H9 (cell line): Measurements from ENCODE around the gene DGKB. TPM values are rescaled to one million over a fixed set of nuclear protein-coding genes. Genes with fewer than 3 reads are reported as not detected.

Experiments
- DNase-seq: peaks from one replicate; pipeline ENCODE4 v3.0.0-alpha.2; 2017
- H2AFZ ChIP-seq: one replicate; pipeline ENCODE4 v1.6.1; 2013; ENCODE audit warnings: mild to moderate bottlenecking, low read length, control low read depth, moderate library complexity
- H2AK5ac ChIP-seq: 2 replicates; pipeline ENCODE4 v1.6.1; 2013; ENCODE audit warnings: low read length, control low read depth, mixed read lengths; ENCODE audit not compliant: insufficient read length
- H2BK120ac ChIP-seq: one replicate; pipeline ENCODE4 v1.6.1; 2013; ENCODE audit warnings: low read depth, mild to moderate bottlenecking, low read length, control low read depth, inconsistent platforms; ENCODE audit not compliant: poor library complexity, severe bottlenecking
- H2BK12ac ChIP-seq: 2 replicates; pipeline ENCODE4 v1.6.1; 2013; ENCODE audit warnings: low read length, control low read depth, mixed read lengths, low read depth; ENCODE audit not compliant: insufficient read length
- H2BK15ac ChIP-seq: 2 replicates; pipeline ENCODE4 v1.6.1; 2013; ENCODE audit warnings: low read depth, low read length, control low read depth
- H2BK20ac ChIP-seq: one replicate; pipeline ENCODE4 v1.6.1; 2013; ENCODE audit warnings: low read depth, mild to moderate bottlenecking, low read length, control low read depth, inconsistent platforms; ENCODE audit not compliant: poor library complexity, severe bottlenecking
- H2BK5ac ChIP-seq: 2 replicates; pipeline ENCODE4 v1.6.1; 2013; ENCODE audit warnings: low read length, control low read depth, mixed read lengths; ENCODE audit not compliant: insufficient read length
- H3K14ac ChIP-seq: 2 replicates; pipeline ENCODE4 v1.6.1; 2013; ENCODE audit warnings: low read length, control low read depth; ENCODE audit not compliant: insufficient read depth
- H3K18ac ChIP-seq: 2 replicates; pipeline ENCODE4 v1.6.1; 2013; ENCODE audit warnings: low read depth, mild to moderate bottlenecking, mixed read lengths, low read length, control low read depth; ENCODE audit not compliant: insufficient read length
- H3K23ac ChIP-seq: 2 replicates; pipeline ENCODE4 v1.6.1; 2013; ENCODE audit warnings: low read length, control low read depth, mixed read lengths, low read depth; ENCODE audit not compliant: insufficient read length
- H3K23me2 ChIP-seq: 2 replicates; pipeline ENCODE4 v1.6.1; 2013; ENCODE audit warnings: low read depth, mild to moderate bottlenecking, mixed read lengths, low read length, control low read depth; ENCODE audit not compliant: insufficient read length, poor library complexity, severe bottlenecking
- H3K27ac ChIP-seq: 2 replicates; pipeline ENCODE4 v1.5.1; 2013; ENCODE audit warnings: low read length, control low read depth, mixed read lengths, low read depth; ENCODE audit not compliant: insufficient read length
- H3K27me3 ChIP-seq: 2 replicates; pipeline ENCODE4 v1.6.1; 2013; ENCODE audit warnings: low read length, control low read depth, inconsistent platforms; ENCODE audit not compliant: insufficient read depth
- H3K4ac ChIP-seq: 2 replicates; pipeline ENCODE4 v1.6.1; 2013; ENCODE audit warnings: low read depth, mild to moderate bottlenecking, control low read depth, inconsistent platforms, low read length, moderate library complexity
- H3K4me1 ChIP-seq: 2 replicates; pipeline ENCODE4 v1.6.1; 2013; ENCODE audit warnings: low read length, control low read depth, inconsistent platforms; ENCODE audit not compliant: insufficient read depth
- H3K4me2 ChIP-seq: 2 replicates; pipeline ENCODE4 v1.6.1; 2013; ENCODE audit warnings: low read length, control low read depth, mixed read lengths; ENCODE audit not compliant: insufficient read length, insufficient read depth
- H3K56ac ChIP-seq: 2 replicates; pipeline ENCODE4 v1.6.1; 2013; ENCODE audit warnings: low read depth, mild to moderate bottlenecking, mixed read lengths, low read length, control low read depth; ENCODE audit not compliant: insufficient read length
- H3K79me1 ChIP-seq: 2 replicates; pipeline ENCODE4 v1.6.1; 2013; ENCODE audit warnings: low read depth, mild to moderate bottlenecking, moderate library complexity, low read length, control low read depth, inconsistent platforms; ENCODE audit not compliant: insufficient read depth, poor library complexity, severe bottlenecking
- H3K79me2 ChIP-seq: 2 replicates; pipeline ENCODE4 v1.6.1; 2013; ENCODE audit warnings: low read length, control low read depth, inconsistent platforms; ENCODE audit not compliant: insufficient read depth
- H3K9ac ChIP-seq: 2 replicates; pipeline ENCODE4 v1.6.1; 2013; ENCODE audit warnings: low read length, control low read depth, mixed read lengths; ENCODE audit not compliant: insufficient read length; ENCODE audit errors: extremely low read depth
- H3K9me3 ChIP-seq: one replicate; pipeline ENCODE4 v1.6.1; 2013; ENCODE audit warnings: low read depth, low read length, inconsistent platforms; ENCODE audit not compliant: control insufficient read depth
- H3T11ph ChIP-seq: one replicate; pipeline ENCODE4 v1.6.1; 2013; ENCODE audit warnings: mild to moderate bottlenecking, low read length, control low read depth, inconsistent platforms
- H4K20me1 ChIP-seq: one replicate; pipeline ENCODE4 v1.6.1; 2013; ENCODE audit not compliant: control insufficient read depth, insufficient read length, insufficient read depth
- H4K5ac ChIP-seq: 2 replicates; pipeline ENCODE4 v1.6.1; 2013; ENCODE audit warnings: low read depth, mild to moderate bottlenecking, mixed read lengths, low read length, control low read depth; ENCODE audit not compliant: insufficient read length
- H4K8ac ChIP-seq: replicated peaks from 2 replicates; pipeline ENCODE4 v1.6.1; 2013; ENCODE audit warnings: low read length, control low read depth, mixed read lengths, low read depth; ENCODE audit not compliant: insufficient read length
- H4K91ac ChIP-seq: 2 replicates; pipeline ENCODE4 v1.6.1; 2013; ENCODE audit warnings: low read depth, mild to moderate bottlenecking, moderate library complexity, mixed read lengths, low read length, control low read depth; ENCODE audit not compliant: insufficient read length
- H3K27ac Mint-ChIP-seq, 3 experiments: 2 replicates in 2 of 3; 3 replicates in 1 of 3; pipeline ENCODE4 v1.8.0; 2020 to 2021; ENCODE audit warnings: mixed read lengths in 3 of 3, mild to moderate bottlenecking in 1 of 3, moderate library complexity in 1 of 3
- H3K27me3 Mint-ChIP-seq: 2 replicates; pipeline ENCODE4 v1.8.0; 2021; ENCODE audit warnings: low read depth, mild to moderate bottlenecking, moderate library complexity, mixed read lengths
- H3K36me3 Mint-ChIP-seq, 3 experiments: 2 replicates in 2 of 3; 3 replicates in 1 of 3; pipeline ENCODE4 v1.8.0; 2020 to 2021; ENCODE audit warnings: low read depth in 3 of 3, mixed read lengths in 3 of 3; ENCODE audit not compliant: insufficient read depth in 1 of 3
- H3K4me1 Mint-ChIP-seq, 2 experiments: 2 replicates each; pipeline ENCODE4 v1.8.0; 2020; ENCODE audit warnings: mixed read lengths in 2 of 2
- H3K4me3 Mint-ChIP-seq, 2 experiments: 2 replicates in 1 of 2; 3 replicates in 1 of 2; pipeline ENCODE4 v1.8.0; 2020 to 2021; ENCODE audit warnings: mild to moderate bottlenecking in 2 of 2, mixed read lengths in 2 of 2, moderate library complexity in 1 of 2
- H3K9me3 Mint-ChIP-seq, 2 experiments: 2 replicates in 1 of 2; 3 replicates in 1 of 2; pipeline ENCODE4 v1.8.0; 2020; ENCODE audit warnings: mild to moderate bottlenecking in 2 of 2, mixed read lengths in 2 of 2, moderate library complexity in 1 of 2
- WGBS: extraction: QIAGEN DNeasy Blood & Tissue Kit; methylation state at CpG from one replicate; pipeline ENCODE4 v1.1.7; 2013; ENCODE audit warnings: missing lambda C conversion rate, low lambda C conversion rate, mixed read lengths; ENCODE audit not compliant: insufficient read length; ENCODE audit errors: extremely low coverage; 5-methylcytosine and 5-hydroxymethylcytosine counted together
- total RNA-seq: library from RNA; stranded (reverse); gene quantifications from 2 replicates; pipeline ENCODE4 v1.2.1, GENCODE V29; 2021
- TF ChIP-seq, protein P1 (sequence below): fragments of 200-600 bp; sonication (generic); conservative IDR thresholded peaks from 3 replicates; pipeline ENCODE4 v1.8.0; 2021; ENCODE audit warnings: antibody characterized with exemption, mild to moderate bottlenecking

The DGKB gene
- total RNA-seq, 1 experiment from 2014 or later, result 0.26 TPM

DNA sequence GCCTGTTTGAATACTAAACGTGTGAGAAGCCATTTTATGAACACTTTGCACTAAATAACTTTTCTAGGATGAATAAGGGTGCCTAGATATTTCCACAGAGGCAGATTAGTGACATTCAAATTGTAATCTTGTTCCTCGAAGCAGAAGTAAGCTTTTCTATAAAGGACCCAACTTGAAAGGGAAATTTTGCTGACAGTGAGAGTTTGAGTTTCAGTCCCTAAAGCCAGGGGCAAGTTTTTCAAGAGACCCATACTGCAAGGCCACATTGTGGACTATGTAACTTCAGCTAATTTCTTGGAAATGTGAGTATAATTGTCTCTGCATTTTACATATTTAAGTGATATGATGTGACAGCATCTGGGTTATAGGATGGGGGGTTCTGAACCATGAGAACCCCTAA, 525.8 kb downstream of the DGKB start:
- Histone ChIP-seq H4K20me1 (no peaks in the 10 kb centered on the region), H2BK12ac (no peak overlapping the region), H4K91ac (no peak overlapping the region), H3K4me1 (peaks cover 6% of the 10 kb centered on the region; the same call in 1 of the 2 replicates), H3K23me2 (no peaks in the 10 kb centered on the region), H2BK20ac (no peak overlapping the region), H2BK15ac (no peak overlapping the region), H3K23ac (no peak overlapping the region), H2BK5ac (no peak overlapping the region), H4K5ac (no peak overlapping the region), H3K18ac (no peak overlapping the region), H3T11ph (no peak overlapping the region), H2AK5ac (no peak overlapping the region), H3K79me1 (no peaks in the 10 kb centered on the region), H3K9ac (no peak overlapping the region), H3K9me3 (no peaks in the 10 kb centered on the region), H3K27ac (no peak overlapping the region), H3K4ac (no peak overlapping the region), H3K4me2 (no peak overlapping the region), H4K8ac (no peak overlapping the region), H3K14ac (no peak overlapping the region), H3K27me3 (no peaks in the 10 kb centered on the region), H3K79me2 (no peaks in the 10 kb centered on the region), H3K56ac (no peak overlapping the region), H2AFZ (no peak overlapping the region), H2BK120ac (no peak overlapping the region)
- Mint-ChIP-seq H3K36me3 (peaks cover 0 to 5% (median 0%) of the 10 kb centered on the region in 3 experiments; a peak in 1 of 7 replicates), H3K27me3 (no peaks in the 10 kb centered on the region), H3K4me1 (peaks cover 19 to 24% of the 10 kb centered on the region in 2 experiments), H3K9me3 (no peaks in the 10 kb centered on the region), H3K4me3 (no peak overlapping the region), H3K27ac (no peak overlapping the region)
- no peak for DNase-seq
- WGBS, result no CpG with 5 or more reads among the region's 2 CpGs
- TF ChIP-seq, protein P1, sequence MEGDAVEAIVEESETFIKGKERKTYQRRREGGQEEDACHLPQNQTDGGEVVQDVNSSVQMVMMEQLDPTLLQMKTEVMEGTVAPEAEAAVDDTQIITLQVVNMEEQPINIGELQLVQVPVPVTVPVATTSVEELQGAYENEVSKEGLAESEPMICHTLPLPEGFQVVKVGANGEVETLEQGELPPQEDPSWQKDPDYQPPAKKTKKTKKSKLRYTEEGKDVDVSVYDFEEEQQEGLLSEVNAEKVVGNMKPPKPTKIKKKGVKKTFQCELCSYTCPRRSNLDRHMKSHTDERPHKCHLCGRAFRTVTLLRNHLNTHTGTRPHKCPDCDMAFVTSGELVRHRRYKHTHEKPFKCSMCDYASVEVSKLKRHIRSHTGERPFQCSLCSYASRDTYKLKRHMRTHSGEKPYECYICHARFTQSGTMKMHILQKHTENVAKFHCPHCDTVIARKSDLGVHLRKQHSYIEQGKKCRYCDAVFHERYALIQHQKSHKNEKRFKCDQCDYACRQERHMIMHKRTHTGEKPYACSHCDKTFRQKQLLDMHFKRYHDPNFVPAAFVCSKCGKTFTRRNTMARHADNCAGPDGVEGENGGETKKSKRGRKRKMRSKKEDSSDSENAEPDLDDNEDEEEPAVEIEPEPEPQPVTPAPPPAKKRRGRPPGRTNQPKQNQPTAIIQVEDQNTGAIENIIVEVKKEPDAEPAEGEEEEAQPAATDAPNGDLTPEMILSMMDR, result no peak
